Astrocyte (in vitro differentiated cells and primary cell): Measurements from ENCODE around the gene TMEM156.

Experiments used
- EZH2 ChIP-seq: IDR thresholded peaks from 2 replicates; pipeline ENCODE4 v1.6.1; 2012; ENCODE audit warnings: mild to moderate bottlenecking, low read length, inconsistent platforms; ENCODE audit not compliant: insufficient read depth
- TF ChIP-seq, protein P1 (sequence below): IDR thresholded peaks from 2 replicates; pipeline ENCODE4 v1.5.1; 2011; ENCODE audit warnings: low read depth, mild to moderate bottlenecking, inconsistent platforms, low read length, moderate library complexity; ENCODE audit not compliant: insufficient read depth

DNA sequence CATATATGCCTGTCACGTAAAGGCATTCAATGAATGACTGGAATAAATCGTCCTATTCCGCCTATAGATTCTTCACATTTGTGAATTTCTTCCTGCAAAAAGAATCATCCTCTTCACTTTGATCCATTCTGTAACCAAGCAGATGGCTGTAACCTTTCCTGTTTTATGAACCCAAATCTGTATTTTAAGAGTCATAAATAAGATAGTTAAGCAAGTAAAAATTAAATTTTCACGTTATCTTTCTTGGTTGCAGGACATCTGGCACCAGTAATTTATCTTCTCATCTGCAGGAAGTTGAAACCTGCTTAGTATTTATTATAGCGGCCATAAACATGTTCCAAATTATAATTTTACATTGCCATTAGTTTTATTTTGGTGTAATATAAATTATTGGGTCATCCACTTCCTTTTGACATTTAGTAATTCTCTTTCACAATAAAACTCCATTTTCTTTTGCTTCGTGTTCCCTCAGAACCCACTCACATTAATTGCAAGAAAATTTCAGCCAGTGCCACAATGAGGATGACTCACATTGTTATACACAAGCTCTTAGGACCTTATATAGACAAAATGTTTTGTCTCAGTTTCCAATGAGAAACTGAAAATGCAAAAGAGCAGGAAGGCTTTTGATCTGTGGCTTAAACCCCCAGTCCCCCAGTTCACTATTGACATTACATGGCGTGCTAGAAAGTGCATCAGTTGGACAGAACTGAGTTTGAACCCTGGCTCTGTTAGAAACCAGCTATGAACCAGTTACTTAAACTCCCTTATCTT, 51.1 kb downstream of the TMEM156 start:
- TF ChIP-seq, protein P1, sequence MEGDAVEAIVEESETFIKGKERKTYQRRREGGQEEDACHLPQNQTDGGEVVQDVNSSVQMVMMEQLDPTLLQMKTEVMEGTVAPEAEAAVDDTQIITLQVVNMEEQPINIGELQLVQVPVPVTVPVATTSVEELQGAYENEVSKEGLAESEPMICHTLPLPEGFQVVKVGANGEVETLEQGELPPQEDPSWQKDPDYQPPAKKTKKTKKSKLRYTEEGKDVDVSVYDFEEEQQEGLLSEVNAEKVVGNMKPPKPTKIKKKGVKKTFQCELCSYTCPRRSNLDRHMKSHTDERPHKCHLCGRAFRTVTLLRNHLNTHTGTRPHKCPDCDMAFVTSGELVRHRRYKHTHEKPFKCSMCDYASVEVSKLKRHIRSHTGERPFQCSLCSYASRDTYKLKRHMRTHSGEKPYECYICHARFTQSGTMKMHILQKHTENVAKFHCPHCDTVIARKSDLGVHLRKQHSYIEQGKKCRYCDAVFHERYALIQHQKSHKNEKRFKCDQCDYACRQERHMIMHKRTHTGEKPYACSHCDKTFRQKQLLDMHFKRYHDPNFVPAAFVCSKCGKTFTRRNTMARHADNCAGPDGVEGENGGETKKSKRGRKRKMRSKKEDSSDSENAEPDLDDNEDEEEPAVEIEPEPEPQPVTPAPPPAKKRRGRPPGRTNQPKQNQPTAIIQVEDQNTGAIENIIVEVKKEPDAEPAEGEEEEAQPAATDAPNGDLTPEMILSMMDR = no peak
- TF ChIP-seq EZH2 = no peak
